HG03558 (cell line): Measurements from ENCODE around the gene MRPL21.
"Not testable (repeated sequence)": the region's sequence is repeated elsewhere in the genome, so short reads cannot be mapped to it uniquely, and the experiment has no call there.

Source experiments
- ATAC-seq: cut with Tn5 transposase; IDR thresholded peaks from one replicate; pipeline ENCODE4 v1.9.1; 2021; ENCODE audit warnings: moderate number of reproducible peaks; ENCODE audit not compliant: unreplicated experiment; ENCODE audit errors: extremely low read depth

Gene MRPL21

GRCh38 chr11:68880851-68881250 is 22.8 kb downstream of the MRPL21 start:
- ATAC-seq, result no peak

- ATAC-seq, result no peak
Measured at GRCh38 chr11:68878022-68878421, 25.6 kb downstream of the MRPL21 start.

- no peak for ATAC-seq
Measured at GRCh38 chr11:68872216-68873003, 31.2 kb downstream of the MRPL21 start.

GRCh38 chr11:68870470-68870869 is 33.2 kb downstream of the MRPL21 start:
- ATAC-seq, result no peak

- no peak for ATAC-seq
Measured at GRCh38 chr11:68868221-68868835, 35.3 kb downstream of the MRPL21 start.

- no peak for ATAC-seq
Measured at GRCh38 chr11:68867066-68867465, 36.6 kb downstream of the MRPL21 start.

- no peak for ATAC-seq
Measured at GRCh38 chr11:68865241-68865640, 38.4 kb downstream of the MRPL21 start.

GRCh38 chr11:68863553-68864265 is 39.9 kb downstream of the MRPL21 start:
- ATAC-seq, result no peak

GRCh38 chr11:68862421-68862820 is 41.2 kb downstream of the MRPL21 start:
- ATAC-seq, result no peak

- ATAC-seq, result no peak
Measured at GRCh38 chr11:68859123-68859522, 44.5 kb downstream of the MRPL21 start.

- no peak for ATAC-seq
Measured at GRCh38 chr11:68857037-68857586, 46.5 kb downstream of the MRPL21 start.

- not testable (repeated sequence) for ATAC-seq
Measured at GRCh38 chr11:68856425-68857030, 47.1 kb downstream of the MRPL21 start.

- ATAC-seq, result no peak
Measured at GRCh38 chr11:68855205-68855981, 48.2 kb downstream of the MRPL21 start.

GRCh38 chr11:68854273-68854958 is 49.2 kb downstream of the MRPL21 start:
- no peak for ATAC-seq

- ATAC-seq, result no peak
Measured at GRCh38 chr11:68852628-68853027, 51.0 kb downstream of the MRPL21 start.

GRCh38 chr11:68848429-68848828 is 55.2 kb downstream of the MRPL21 start:
- no peak for ATAC-seq

GRCh38 chr11:68847395-68847794 is 56.2 kb downstream of the MRPL21 start:
- ATAC-seq, result no peak

GRCh38 chr11:68845351-68846002 is 58.2 kb downstream of the MRPL21 start:
- no peak for ATAC-seq

- ATAC-seq, result no peak
Measured at GRCh38 chr11:68844801-68845200, 58.8 kb downstream of the MRPL21 start.
